IMR-90 (cell line): Measurements from ENCODE around the gene STXBP6. TPM values are rescaled to one million over a fixed set of nuclear protein-coding genes. Genes with fewer than 3 reads are reported as not detected.

Source experiments
- ATAC-seq: fragments of 200-7000 bp; cut with Tn5 transposase; 2 replicates; pipeline ENCODE4 v1.9.1; 2020; ENCODE audit warnings: low read depth, mild to moderate bottlenecking, moderate library complexity
- BruUV-seq: library from RNA; stranded (reverse); fragments of 400-500 nt; replicated peaks from 2 replicates; lab custom pipeline; 2021; lab: Mats Ljungman, UMichigan
- CTCF ChIA-PET: fragments of 300-600 bp; formaldehyde crosslinking; extraction: SDS; loops from one replicate; lab custom pipeline; 2021; ENCODE audit warnings: antibody characterized with exemption; lab: Yijun Ruan, JAX
- POLR2A ChIA-PET: fragments of 300-600 bp; sonication (Branson Sonifier 250); formaldehyde crosslinking; loops from one replicate; lab custom pipeline; 2022; ENCODE audit warnings: antibody characterized with exemption; ENCODE audit not compliant: unreplicated experiment; lab: Charles Lee
- DNase-seq: peaks from one replicate; pipeline ENCODE4 v3.0.0; 2013
- H2AFZ ChIP-seq: replicated peaks from 2 replicates; pipeline ENCODE3; 2013; ENCODE audit warnings: low read length, mild to moderate bottlenecking; ENCODE audit not compliant: poor library complexity
- H2AK5ac ChIP-seq: 2 replicates; pipeline ENCODE4 v1.6.1; 2013; ENCODE audit warnings: low read depth, low read length, inconsistent platforms
- H2AK9ac ChIP-seq: replicated peaks from 2 replicates; pipeline ENCODE3; 2013; ENCODE audit warnings: mild to moderate bottlenecking, low read depth, low read length, moderate library complexity; ENCODE audit not compliant: poor library complexity
- H2BK120ac ChIP-seq: 2 replicates; pipeline ENCODE4 v1.6.1; 2013; ENCODE audit warnings: low read depth, low read length, inconsistent platforms
- H2BK15ac ChIP-seq: 3 replicates; pipeline ENCODE4 v1.6.1; 2013; ENCODE audit warnings: low read depth, low read length, inconsistent platforms
- H2BK20ac ChIP-seq: 2 replicates; pipeline ENCODE4 v1.6.1; 2013; ENCODE audit warnings: low read depth, mild to moderate bottlenecking, inconsistent platforms, low read length, moderate library complexity
- H2BK5ac ChIP-seq: 2 replicates; pipeline ENCODE4 v1.6.1; 2013; ENCODE audit warnings: mild to moderate bottlenecking, low read depth, low read length, inconsistent platforms; ENCODE audit not compliant: poor library complexity, severe bottlenecking
- H3K14ac ChIP-seq: replicated peaks from 2 replicates; pipeline ENCODE4 v1.6.1; 2013; ENCODE audit warnings: low read depth, low read length, inconsistent platforms
- H3K18ac ChIP-seq: 2 replicates; pipeline ENCODE4 v1.6.1; 2013; ENCODE audit warnings: low read depth, low read length, control low read depth
- H3K23ac ChIP-seq: 2 replicates; pipeline ENCODE4 v1.6.1; 2013; ENCODE audit warnings: low read depth, low read length, inconsistent platforms
- H3K27ac ChIP-seq: 2 replicates; pipeline ENCODE4 v1.5.1; 2013; ENCODE audit warnings: mild to moderate bottlenecking, control low read depth, low read length; ENCODE audit not compliant: insufficient read depth
- H3K27me3 ChIP-seq: 2 replicates; pipeline ENCODE4 v1.6.1; 2013; ENCODE audit warnings: low read length; ENCODE audit not compliant: control insufficient read depth, insufficient read depth
- H3K36me3 ChIP-seq: 2 replicates; pipeline ENCODE4 v1.6.1; 2013; ENCODE audit warnings: low read length, mixed read lengths; ENCODE audit not compliant: control insufficient read depth, insufficient read depth
- H3K4ac ChIP-seq: 2 replicates; pipeline ENCODE4 v1.6.1; 2013; ENCODE audit warnings: low read depth, low read length, inconsistent platforms
- H3K4me1 ChIP-seq: 2 replicates; pipeline ENCODE4 v1.6.1; 2013; ENCODE audit warnings: low read length, mixed read lengths; ENCODE audit not compliant: control insufficient read depth, insufficient read depth
- H3K4me2 ChIP-seq: 2 replicates; pipeline ENCODE4 v1.6.1; 2013; ENCODE audit warnings: low read depth, mild to moderate bottlenecking, control low read depth, low read length, moderate library complexity
- H3K4me3 ChIP-seq: 2 replicates; pipeline ENCODE4 v1.5.1; 2013; ENCODE audit warnings: low read depth, mild to moderate bottlenecking, control low read depth, low read length, moderate library complexity; ENCODE audit not compliant: insufficient read depth
- H3K56ac ChIP-seq: 2 replicates; pipeline ENCODE4 v1.6.1; 2013; ENCODE audit warnings: low read length, inconsistent platforms; ENCODE audit not compliant: insufficient read depth; ENCODE audit errors: extremely low read depth
- H3K79me1 ChIP-seq, 2 experiments: 2 replicates each; pipeline ENCODE4 v1.6.1; 2013; ENCODE audit warnings: low read length in 2 of 2, inconsistent platforms in 1 of 2, low read depth in 1 of 2
- H3K9ac ChIP-seq: 2 replicates; pipeline ENCODE4 v1.6.1; 2013; ENCODE audit warnings: low read depth, low read length, control low read depth
- H3K9me1 ChIP-seq: 2 replicates; pipeline ENCODE4 v1.6.1; 2013; ENCODE audit warnings: low read length, inconsistent platforms; ENCODE audit not compliant: insufficient read depth
- H3K9me3 ChIP-seq: 2 replicates; pipeline ENCODE4 v1.6.1; 2013; ENCODE audit warnings: low read length; ENCODE audit not compliant: control insufficient read depth, insufficient read depth
- H4K20me1 ChIP-seq: 2 replicates; pipeline ENCODE4 v1.6.1; 2013; ENCODE audit warnings: low read length, inconsistent platforms; ENCODE audit not compliant: insufficient read depth
- H4K5ac ChIP-seq: 2 replicates; pipeline ENCODE4 v1.6.1; 2013; ENCODE audit warnings: mild to moderate bottlenecking, low read depth, low read length, control low read depth
- H4K8ac ChIP-seq, 2 experiments: 2 replicates each; pipeline ENCODE4 v1.6.1; 2013; ENCODE audit warnings: low read depth in 2 of 2, low read length in 2 of 2, control low read depth in 1 of 2, inconsistent platforms in 1 of 2
- H4K91ac ChIP-seq: 2 replicates; pipeline ENCODE4 v1.6.1; 2013; ENCODE audit warnings: low read depth, low read length, inconsistent platforms; ENCODE audit not compliant: insufficient read depth
- BHLHE40 ChIP-seq: fragments of 150-350 bp; IDR thresholded peaks from 2 replicates; pipeline ENCODE4 v1.6.1; 2016; ENCODE audit warnings: mild to moderate bottlenecking, low read depth, low read length
- CEBPB ChIP-seq: IDR thresholded peaks from 2 replicates; pipeline ENCODE4 v1.6.1; 2012; ENCODE audit warnings: low read depth, low read length, improper control_type of control experiment
- CTCF ChIP-seq: conservative IDR thresholded peaks from 2 replicates; pipeline ENCODE4 v1.5.1; 2012; ENCODE audit warnings: mild to moderate bottlenecking, low read depth, low read length, improper control_type of control experiment
- ELK1 ChIP-seq: fragments of 150-350 bp; IDR thresholded peaks from 2 replicates; pipeline ENCODE4 v1.6.1; 2016; ENCODE audit warnings: low read depth, mild to moderate bottlenecking, low read length, moderate library complexity, borderline replicate concordance
- FOS ChIP-seq: fragments of 150-350 bp; IDR thresholded peaks from 2 replicates; pipeline ENCODE4 v1.6.1; 2016; ENCODE audit warnings: low read depth, low read length
- MAFK ChIP-seq: IDR thresholded peaks from 2 replicates; pipeline ENCODE4 v1.6.1; 2012; ENCODE audit warnings: low read depth, low read length, improper control_type of control experiment
- MAZ ChIP-seq: IDR thresholded peaks from 2 replicates; pipeline ENCODE4 v1.6.1; 2012; ENCODE audit warnings: low read depth, mild to moderate bottlenecking, low read length, improper control_type of control experiment, moderate library complexity, borderline replicate concordance
- MXI1 ChIP-seq: IDR thresholded peaks from 2 replicates; pipeline ENCODE4 v1.6.1; 2012; ENCODE audit warnings: low read depth, mild to moderate bottlenecking, low read length, moderate library complexity, borderline replicate concordance
- NFE2L2 ChIP-seq: fragments of 150-350 bp; IDR thresholded peaks from 2 replicates; pipeline ENCODE4 v1.6.1; 2016; ENCODE audit warnings: low read depth, mild to moderate bottlenecking, low read length
- RAD21 ChIP-seq: IDR thresholded peaks from 2 replicates; pipeline ENCODE4 v1.6.1; 2012; ENCODE audit warnings: low read length, improper control_type of control experiment
- RCOR1 ChIP-seq: IDR thresholded peaks from 2 replicates; pipeline ENCODE4 v1.6.1; 2012; ENCODE audit warnings: mild to moderate bottlenecking, low read length, improper control_type of control experiment; ENCODE audit not compliant: insufficient replicate concordance
- RFX5 ChIP-seq: IDR thresholded peaks from 2 replicates; pipeline ENCODE4 v1.8.0; 2012; ENCODE audit warnings: low read depth, mild to moderate bottlenecking, low read length, moderate library complexity
- SMC3 ChIP-seq: fragments of 150-350 bp; IDR thresholded peaks from 2 replicates; pipeline ENCODE4 v1.6.1; 2016; ENCODE audit warnings: low read depth, mild to moderate bottlenecking, antibody characterized with exemption, low read length, moderate library complexity
- USF2 ChIP-seq: fragments of 150-350 bp; IDR thresholded peaks from 2 replicates; pipeline ENCODE4 v1.6.1; 2017; ENCODE audit warnings: mild to moderate bottlenecking, antibody characterized with exemption, low read length, low read depth
- WGBS, 2 experiments: methylation state at CpG; one replicate each; pipeline versions ENCODE4 v1.1.5 to v1.1.7; 2013; ENCODE audit warnings: missing lambda C conversion rate in 2 of 2; ENCODE audit not compliant: insufficient read length in 1 of 2; ENCODE audit errors: extremely low coverage in 2 of 2; 5-methylcytosine and 5-hydroxymethylcytosine counted together
- dilution Hi-C: fragments of 300-500 bp; cut with HindIII; formaldehyde crosslinking; loops from one replicate; pipeline ENCODE4 v1.14.3; 2018; ENCODE audit warnings: low sequenced_read_pairs; ENCODE audit not compliant: unreplicated experiment
- in situ Hi-C: fragments of 300-500 bp; cut with MboI; formaldehyde crosslinking; loops from 3 replicates; pipeline ENCODE4 v1.14.3; 2019; ENCODE audit warnings: low sequenced_read_pairs, inconsistent platforms, mixed read lengths
- intact Hi-C: fragments of 100-400 bp; cut with micrococcal nuclease; formaldehyde crosslinking; loops from 2 replicates; pipeline ENCODE4 v1.10.0; 2022
- polyA plus RNA-seq, 3 experiments: library from polyadenylated mRNA; depleted of rRNA; stranded (reverse); fragments of >200 nt; gene quantifications; 2 replicates each; pipeline ENCODE4 v1.2.3, GENCODE V29; 2012; ENCODE audit warnings: low replicate concordance in 1 of 3
- total RNA-seq: library from RNA; depleted of rRNA; stranded (reverse); fragments of >200 nt; gene quantifications from 2 replicates; pipeline ENCODE4 v1.2.3, GENCODE V29; 2012

STXBP6 gene
- total and polyA plus RNA-seq, 2 of the 4 experiments (the other 2 are of a cell fraction) = 14.2 to 14.3 TPM

- intact Hi-C loops = no loop called here
- Histone ChIP-seq H3K23ac (no peak overlapping the region), H2BK20ac (no peak overlapping the region), H4K8ac (no peak overlapping the region), H2BK120ac (no peak overlapping the region), H3K27me3 (no peaks in the 10 kb centered on the region; the same call in 1 of the 2 replicates), H3K4me3 (no peak overlapping the region), H2AFZ (no peak overlapping the region), H3K14ac (no peak overlapping the region), H3K4me1 (no peaks in the 10 kb centered on the region), H2BK15ac (no peak overlapping the region), H2BK5ac (no peak overlapping the region), H4K91ac (no peak overlapping the region), H2AK9ac (no peak overlapping the region), H3K9ac (no peak overlapping the region), H4K5ac (no peak overlapping the region), H3K18ac (no peak overlapping the region), H3K27ac (no peak overlapping the region), H3K9me1 (no peaks in the 10 kb centered on the region; the same call in 1 of the 2 replicates), H3K4ac (no peak overlapping the region), H4K20me1 (no peaks in the 10 kb centered on the region), H2AK5ac (no peak overlapping the region), H3K79me1 (no peaks in the 10 kb centered on the region), H3K4me2 (no peak overlapping the region), H3K36me3 (no peaks in the 10 kb centered on the region), H3K9me3 (no peaks in the 10 kb centered on the region), H3K56ac (no peak overlapping the region)
- ChIA-PET CTCF (no interaction called here), POLR2A (no interaction called here)
- in situ Hi-C loops = no loop called here
- no peak for ATAC-seq
- 16% methylated on average over 2 of the region's 6 CpGs; no CpG with 5 or more reads in 1 of the 2 experiments for WGBS, 2 experiments
- no TSS peak for BruUV-seq
- dilution Hi-C loops = no loop called here
- no peak for TF ChIP-seq MAZ
- no peak for TF ChIP-seq RAD21
- no peak for TF ChIP-seq RCOR1
- no peak for TF ChIP-seq USF2
- no peak for TF ChIP-seq CEBPB
- TF ChIP-seq RFX5 = no peak
- no peak for TF ChIP-seq NFE2L2
- no peak for TF ChIP-seq FOS
- no peak for TF ChIP-seq CTCF
- TF ChIP-seq BHLHE40 = no peak
- TF ChIP-seq MAFK = no peak
- no peak for TF ChIP-seq MXI1
- TF ChIP-seq SMC3 = no peak
- TF ChIP-seq ELK1 = no peak
- DNase-seq = no peak
These were observed 251.0 kb downstream of the STXBP6 start for GRCh38 chr14:24798911-24799462.
